Transverse colon (tissue), 4 donors: ENCODE measurements around the gene MRPL23.

Experiments used
- POLR2A ChIP-seq: fragments of 450-650 bp; IDR thresholded peaks from one replicate; pipeline ENCODE4 v1.6.1; 2016; ENCODE audit warnings: antibody characterized with exemption, mild to moderate bottlenecking, moderate library complexity
- POLR2AphosphoS5 ChIP-seq, 3 donors: sonication (generic); formaldehyde crosslinking; IDR thresholded peaks; one replicate each; pipeline ENCODE4 v1.6.1; 2016; ENCODE audit warnings: antibody characterized with exemption in 3 of 3
- TF ChIP-seq, protein P1 (sequence below), 5 experiments: fragments of 200-600 bp in 3 of 5; fragments of 450-650 bp in 2 of 5; sonication (generic) in 3 of 5; IDR thresholded peaks; 1 replicate in 2 of 5; 2 replicates in 3 of 5; pipeline ENCODE4 v1.5.1; 2016 to 2017; ENCODE audit warnings: antibody characterized with exemption in 5 of 5, inconsistent platforms in 3 of 5, mild to moderate bottlenecking in 2 of 5, moderate library complexity in 1 of 5

DNA sequence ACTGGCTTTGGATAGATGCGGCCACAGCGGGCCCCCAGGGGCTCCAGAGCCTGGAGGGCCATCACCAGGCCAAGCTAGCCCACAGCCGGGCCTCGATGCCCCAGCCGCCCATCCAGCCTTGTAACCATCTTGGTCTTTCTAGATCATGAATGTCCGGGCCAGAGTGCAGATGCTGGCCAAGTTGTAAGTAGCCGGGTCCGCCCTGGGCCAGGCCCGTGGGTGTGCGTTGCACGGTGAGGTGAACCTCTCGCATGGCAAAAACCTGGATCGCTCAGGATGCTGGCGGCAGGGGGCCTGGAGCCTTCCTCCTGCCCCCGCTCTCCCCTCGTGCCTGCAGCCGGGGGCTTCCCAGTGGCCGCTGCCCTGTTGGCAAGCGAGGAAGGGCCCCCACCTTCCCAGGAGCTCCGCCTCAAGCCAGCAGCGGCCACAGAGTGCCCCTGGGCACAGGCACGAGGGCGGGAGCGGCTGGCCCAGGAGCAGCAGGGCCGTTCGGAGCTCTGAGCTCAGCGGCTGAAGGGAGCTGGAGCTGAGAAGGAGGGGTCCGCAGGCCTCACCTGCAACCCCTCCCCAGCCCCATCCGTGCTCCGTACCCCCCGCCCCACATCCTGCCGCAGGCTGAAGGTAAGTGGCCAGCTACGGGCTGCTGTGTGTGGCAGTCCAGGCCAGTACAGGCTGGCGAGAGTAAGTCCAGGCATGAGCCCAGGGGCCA lies 10.9 kb upstream of the MRPL23 start:
- TF ChIP-seq, protein P1, sequence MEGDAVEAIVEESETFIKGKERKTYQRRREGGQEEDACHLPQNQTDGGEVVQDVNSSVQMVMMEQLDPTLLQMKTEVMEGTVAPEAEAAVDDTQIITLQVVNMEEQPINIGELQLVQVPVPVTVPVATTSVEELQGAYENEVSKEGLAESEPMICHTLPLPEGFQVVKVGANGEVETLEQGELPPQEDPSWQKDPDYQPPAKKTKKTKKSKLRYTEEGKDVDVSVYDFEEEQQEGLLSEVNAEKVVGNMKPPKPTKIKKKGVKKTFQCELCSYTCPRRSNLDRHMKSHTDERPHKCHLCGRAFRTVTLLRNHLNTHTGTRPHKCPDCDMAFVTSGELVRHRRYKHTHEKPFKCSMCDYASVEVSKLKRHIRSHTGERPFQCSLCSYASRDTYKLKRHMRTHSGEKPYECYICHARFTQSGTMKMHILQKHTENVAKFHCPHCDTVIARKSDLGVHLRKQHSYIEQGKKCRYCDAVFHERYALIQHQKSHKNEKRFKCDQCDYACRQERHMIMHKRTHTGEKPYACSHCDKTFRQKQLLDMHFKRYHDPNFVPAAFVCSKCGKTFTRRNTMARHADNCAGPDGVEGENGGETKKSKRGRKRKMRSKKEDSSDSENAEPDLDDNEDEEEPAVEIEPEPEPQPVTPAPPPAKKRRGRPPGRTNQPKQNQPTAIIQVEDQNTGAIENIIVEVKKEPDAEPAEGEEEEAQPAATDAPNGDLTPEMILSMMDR (IDR thresholded peaks at IDR 0.05) = no peak
- TF ChIP-seq POLR2AphosphoS5 (IDR thresholded peaks at IDR 0.05) = no peak
- no peak for TF ChIP-seq POLR2A
